ENCODE results near the gene SBK2. TPM values are rescaled to one million over a fixed set of nuclear protein-coding genes. Genes with fewer than 3 reads are reported as not detected.

The SBK2 gene
- total and polyA plus RNA-seq, 9 of the 15 experiments (the other 6 are each of a cell fraction or from before 2014, with no cell fraction given) = not detected

DNA sequence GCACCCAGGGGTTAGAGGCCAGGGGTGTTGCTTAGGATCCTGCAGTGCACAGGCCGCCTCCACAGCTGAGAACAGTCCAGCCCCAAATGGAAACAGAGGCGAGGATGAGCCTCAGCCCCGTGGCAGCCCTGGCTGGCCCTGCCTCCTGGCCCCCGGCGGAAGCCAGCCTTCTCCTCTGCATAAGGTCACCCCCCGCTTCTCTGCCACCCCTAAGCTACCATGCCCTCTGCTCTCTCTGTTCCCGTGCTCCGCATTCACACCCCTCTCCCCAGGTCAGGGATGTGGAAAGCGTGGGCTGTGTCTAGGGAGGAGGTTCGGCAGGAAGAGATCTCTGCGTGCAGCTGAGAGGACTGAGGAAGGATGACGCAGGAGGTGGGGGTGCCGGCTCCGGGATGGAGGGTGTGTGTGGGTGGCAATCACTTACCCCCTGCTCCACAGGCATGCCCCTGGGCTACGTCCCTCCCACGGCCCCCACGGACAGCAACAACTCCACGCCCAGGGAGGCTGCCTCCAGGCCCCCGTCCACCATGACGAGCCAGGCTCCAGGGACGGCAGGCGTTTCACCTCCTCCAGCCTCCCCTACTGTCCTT, 42.7 kb downstream of the SBK2 start (continued):
- TF ChIP-seq, protein P1, sequence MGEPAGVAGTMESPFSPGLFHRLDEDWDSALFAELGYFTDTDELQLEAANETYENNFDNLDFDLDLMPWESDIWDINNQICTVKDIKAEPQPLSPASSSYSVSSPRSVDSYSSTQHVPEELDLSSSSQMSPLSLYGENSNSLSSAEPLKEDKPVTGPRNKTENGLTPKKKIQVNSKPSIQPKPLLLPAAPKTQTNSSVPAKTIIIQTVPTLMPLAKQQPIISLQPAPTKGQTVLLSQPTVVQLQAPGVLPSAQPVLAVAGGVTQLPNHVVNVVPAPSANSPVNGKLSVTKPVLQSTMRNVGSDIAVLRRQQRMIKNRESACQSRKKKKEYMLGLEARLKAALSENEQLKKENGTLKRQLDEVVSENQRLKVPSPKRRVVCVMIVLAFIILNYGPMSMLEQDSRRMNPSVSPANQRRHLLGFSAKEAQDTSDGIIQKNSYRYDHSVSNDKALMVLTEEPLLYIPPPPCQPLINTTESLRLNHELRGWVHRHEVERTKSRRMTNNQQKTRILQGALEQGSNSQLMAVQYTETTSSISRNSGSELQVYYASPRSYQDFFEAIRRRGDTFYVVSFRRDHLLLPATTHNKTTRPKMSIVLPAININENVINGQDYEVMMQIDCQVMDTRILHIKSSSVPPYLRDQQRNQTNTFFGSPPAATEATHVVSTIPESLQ (CRISPR knock-in tag; IDR thresholded peaks at IDR 0.05) = no peak
- TF ChIP-seq PRPF4 (IDR thresholded peaks at IDR 0.05; ENCODE audit: insufficient read depth, low read depth, low read length, poor library complexity, severe bottlenecking) (no peak), DACH1 (IDR thresholded peaks at IDR 0.05; ENCODE audit: partially characterized antibody) (no peak), IFI16 (CRISPR knock-in tag; IDR thresholded peaks at IDR 0.05) (no peak), RUNX1 (IDR thresholded peaks at IDR 0.05; ENCODE audit: low read depth) (no peak), CHD1 (IDR thresholded peaks at IDR 0.05; ENCODE audit: low read length) (no peak), YBX1 (IDR thresholded peaks at IDR 0.05) (no peak)
- TF ChIP-seq, protein P2, sequence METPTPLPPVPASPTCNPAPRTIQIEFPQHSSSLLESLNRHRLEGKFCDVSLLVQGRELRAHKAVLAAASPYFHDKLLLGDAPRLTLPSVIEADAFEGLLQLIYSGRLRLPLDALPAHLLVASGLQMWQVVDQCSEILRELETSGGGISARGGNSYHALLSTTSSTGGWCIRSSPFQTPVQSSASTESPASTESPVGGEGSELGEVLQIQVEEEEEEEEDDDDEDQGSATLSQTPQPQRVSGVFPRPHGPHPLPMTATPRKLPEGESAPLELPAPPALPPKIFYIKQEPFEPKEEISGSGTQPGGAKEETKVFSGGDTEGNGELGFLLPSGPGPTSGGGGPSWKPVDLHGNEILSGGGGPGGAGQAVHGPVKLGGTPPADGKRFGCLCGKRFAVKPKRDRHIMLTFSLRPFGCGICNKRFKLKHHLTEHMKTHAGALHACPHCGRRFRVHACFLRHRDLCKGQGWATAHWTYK (CRISPR knock-in tag; IDR thresholded peaks at IDR 0.05) = no peak; the same call in 1 of the 2 replicates
- TF ChIP-seq, protein P3, sequence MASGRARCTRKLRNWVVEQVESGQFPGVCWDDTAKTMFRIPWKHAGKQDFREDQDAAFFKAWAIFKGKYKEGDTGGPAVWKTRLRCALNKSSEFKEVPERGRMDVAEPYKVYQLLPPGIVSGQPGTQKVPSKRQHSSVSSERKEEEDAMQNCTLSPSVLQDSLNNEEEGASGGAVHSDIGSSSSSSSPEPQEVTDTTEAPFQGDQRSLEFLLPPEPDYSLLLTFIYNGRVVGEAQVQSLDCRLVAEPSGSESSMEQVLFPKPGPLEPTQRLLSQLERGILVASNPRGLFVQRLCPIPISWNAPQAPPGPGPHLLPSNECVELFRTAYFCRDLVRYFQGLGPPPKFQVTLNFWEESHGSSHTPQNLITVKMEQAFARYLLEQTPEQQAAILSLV (tag; IDR thresholded peaks at IDR 0.05) = no peak
- TF ChIP-seq, protein P4, sequence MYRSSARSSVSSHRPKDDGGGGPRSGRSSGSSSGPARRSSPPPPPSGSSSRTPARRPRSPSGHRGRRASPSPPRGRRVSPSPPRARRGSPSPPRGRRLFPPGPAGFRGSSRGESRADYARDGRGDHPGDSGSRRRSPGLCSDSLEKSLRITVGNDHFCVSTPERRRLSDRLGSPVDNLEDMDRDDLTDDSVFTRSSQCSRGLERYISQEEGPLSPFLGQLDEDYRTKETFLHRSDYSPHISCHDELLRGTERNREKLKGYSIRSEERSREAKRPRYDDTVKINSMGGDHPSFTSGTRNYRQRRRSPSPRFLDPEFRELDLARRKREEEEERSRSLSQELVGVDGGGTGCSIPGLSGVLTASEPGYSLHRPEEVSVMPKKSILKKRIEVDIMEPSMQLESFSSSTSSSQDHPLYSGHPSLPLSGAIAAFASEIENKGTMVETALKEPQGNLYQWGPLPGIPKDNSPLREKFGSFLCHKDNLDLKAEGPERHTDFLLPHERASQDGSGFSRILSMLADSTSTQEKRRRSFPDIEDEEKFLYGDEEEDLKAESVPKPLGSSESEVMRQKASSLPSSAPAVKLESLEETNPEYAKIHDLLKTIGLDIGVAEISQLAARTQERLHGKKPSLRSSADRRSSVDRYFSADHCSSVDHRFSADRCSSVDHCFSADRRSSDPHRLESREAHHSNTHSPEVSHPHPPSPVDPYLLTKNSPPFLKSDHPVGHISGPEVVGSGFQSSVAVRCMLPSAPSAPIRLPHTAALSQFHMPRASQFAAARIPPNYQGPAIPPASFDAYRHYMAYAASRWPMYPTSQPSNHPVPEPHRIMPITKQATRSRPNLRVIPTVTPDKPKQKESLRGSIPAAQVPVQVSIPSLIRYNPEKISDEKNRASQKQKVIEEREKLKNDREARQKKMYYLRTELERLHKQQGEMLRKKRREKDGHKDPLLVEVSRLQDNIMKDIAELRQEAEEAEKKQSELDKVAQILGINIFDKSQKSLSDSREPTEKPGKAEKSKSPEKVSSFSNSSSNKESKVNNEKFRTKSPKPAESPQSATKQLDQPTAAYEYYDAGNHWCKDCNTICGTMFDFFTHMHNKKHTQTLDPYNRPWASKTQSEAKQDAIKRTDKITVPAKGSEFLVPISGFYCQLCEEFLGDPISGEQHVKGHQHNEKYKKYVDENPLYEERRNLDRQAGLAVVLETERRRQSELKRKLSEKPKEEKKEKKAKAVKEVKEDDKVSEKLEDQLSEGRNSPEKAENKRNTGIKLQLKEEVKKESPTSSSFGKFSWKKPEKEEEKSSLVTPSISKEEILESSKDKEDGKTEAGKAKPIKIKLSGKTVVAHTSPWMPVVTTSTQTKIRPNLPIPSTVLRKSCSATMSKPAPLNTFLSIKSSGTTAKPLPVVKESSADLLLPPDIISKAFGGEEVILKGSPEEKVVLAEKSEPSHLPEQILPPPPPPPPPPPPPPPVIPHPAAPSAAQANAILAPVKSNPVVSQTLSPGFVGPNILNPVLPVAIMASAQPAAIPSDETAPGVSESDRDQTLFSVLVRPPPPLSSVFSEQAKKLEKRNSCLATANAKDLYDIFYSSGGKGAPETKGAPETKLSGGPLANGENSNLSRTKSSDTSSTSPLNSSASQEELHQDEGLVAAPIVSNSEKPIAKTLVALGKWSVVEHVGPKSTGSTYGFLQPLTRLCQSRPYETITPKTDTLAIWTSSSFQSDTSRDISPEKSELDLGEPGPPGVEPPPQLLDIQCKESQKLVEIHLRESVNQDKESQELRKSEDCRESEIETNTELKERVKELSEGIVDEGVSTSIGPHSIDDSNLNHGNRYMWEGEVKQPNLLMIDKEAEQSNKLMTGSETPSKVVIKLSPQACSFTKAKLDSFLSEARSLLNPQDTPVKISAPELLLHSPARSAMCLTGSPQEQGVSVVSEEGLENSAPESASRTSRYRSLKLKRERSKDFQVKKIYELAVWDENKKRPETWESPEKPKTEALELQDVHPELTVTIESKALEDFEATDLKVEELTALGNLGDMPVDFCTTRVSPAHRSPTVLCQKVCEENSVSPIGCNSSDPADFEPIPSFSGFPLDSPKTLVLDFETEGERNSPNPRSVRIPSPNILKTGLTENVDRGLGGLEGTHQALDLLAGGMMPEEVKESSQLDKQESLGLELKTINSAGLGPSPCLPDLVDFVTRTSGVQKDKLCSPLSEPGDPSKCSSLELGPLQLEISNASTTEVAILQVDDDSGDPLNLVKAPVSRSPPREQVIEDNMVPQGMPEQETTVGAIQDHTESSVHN (IDR thresholded peaks at IDR 0.05; ENCODE audit: borderline replicate concordance in 1 of 2, low read depth in 1 of 2) = no peak
- TF ChIP-seq, protein P5, sequence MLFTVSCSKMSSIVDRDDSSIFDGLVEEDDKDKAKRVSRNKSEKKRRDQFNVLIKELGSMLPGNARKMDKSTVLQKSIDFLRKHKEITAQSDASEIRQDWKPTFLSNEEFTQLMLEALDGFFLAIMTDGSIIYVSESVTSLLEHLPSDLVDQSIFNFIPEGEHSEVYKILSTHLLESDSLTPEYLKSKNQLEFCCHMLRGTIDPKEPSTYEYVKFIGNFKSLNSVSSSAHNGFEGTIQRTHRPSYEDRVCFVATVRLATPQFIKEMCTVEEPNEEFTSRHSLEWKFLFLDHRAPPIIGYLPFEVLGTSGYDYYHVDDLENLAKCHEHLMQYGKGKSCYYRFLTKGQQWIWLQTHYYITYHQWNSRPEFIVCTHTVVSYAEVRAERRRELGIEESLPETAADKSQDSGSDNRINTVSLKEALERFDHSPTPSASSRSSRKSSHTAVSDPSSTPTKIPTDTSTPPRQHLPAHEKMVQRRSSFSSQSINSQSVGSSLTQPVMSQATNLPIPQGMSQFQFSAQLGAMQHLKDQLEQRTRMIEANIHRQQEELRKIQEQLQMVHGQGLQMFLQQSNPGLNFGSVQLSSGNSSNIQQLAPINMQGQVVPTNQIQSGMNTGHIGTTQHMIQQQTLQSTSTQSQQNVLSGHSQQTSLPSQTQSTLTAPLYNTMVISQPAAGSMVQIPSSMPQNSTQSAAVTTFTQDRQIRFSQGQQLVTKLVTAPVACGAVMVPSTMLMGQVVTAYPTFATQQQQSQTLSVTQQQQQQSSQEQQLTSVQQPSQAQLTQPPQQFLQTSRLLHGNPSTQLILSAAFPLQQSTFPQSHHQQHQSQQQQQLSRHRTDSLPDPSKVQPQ (CRISPR knock-in tag; IDR thresholded peaks at IDR 0.05; ENCODE audit: borderline replicate concordance) = no peak
